Right lobe of liver (tissue), 6 donors: ENCODE results near the gene DRD2. TPM values are rescaled to one million over a fixed set of nuclear protein-coding genes. Genes with fewer than 3 reads are reported as not detected.

Source experiments
- ATAC-seq, 4 donors: fragments of 200-7000 bp; cut with Tn5 transposase; one replicate each; pipeline ENCODE4 v1.9.1; 2020; ENCODE audit warnings: mild to moderate bottlenecking in 4 of 4, moderate library complexity in 4 of 4
- DNase-seq, 3 donors: peaks; one replicate each; pipeline ENCODE4 v3.0.0-alpha.2; 2020
- H3K27ac ChIP-seq, 3 donors: fragments of 200-600 bp; one replicate each; pipeline ENCODE4 v1.8.0; 2022
- H3K27me3 ChIP-seq, 2 donors: fragments of 200-600 bp; one replicate each; pipeline ENCODE4 v1.8.0; 2022
- H3K36me3 ChIP-seq, 4 donors: fragments of 200-600 bp; sonication (generic) in 1 of 4; one replicate each; pipeline versions ENCODE4 v1.5.1 to v1.8.0; 2017 to 2022; ENCODE audit warnings: control low read depth in 1 of 4
- H3K4me1 ChIP-seq, 4 donors: fragments of 200-600 bp; sonication (generic) in 1 of 4; one replicate each; pipeline versions ENCODE4 v1.5.1 to v1.8.0; 2017 to 2022; ENCODE audit warnings: control low read depth in 1 of 4
- H3K4me3 ChIP-seq, 3 donors: fragments of 200-600 bp; one replicate each; pipeline ENCODE4 v1.8.0; 2022
- H3K9me3 ChIP-seq, 4 donors: fragments of 200-600 bp; sonication (generic) in 1 of 4; one replicate each; pipeline versions ENCODE4 v1.5.1 to v1.8.0; 2017 to 2022; ENCODE audit warnings: control low read depth in 1 of 4
- POLR2A ChIP-seq: fragments of 450-650 bp; IDR thresholded peaks from one replicate; pipeline ENCODE4 v1.6.1; 2017; ENCODE audit warnings: antibody characterized with exemption, mild to moderate bottlenecking
- WGBS: methylation state at CpG from one replicate; pipeline ENCODE4 v1.1.6; 2018; ENCODE audit warnings: low coverage, low lambda C conversion rate; ENCODE audit not compliant: insufficient coverage; ENCODE audit errors: missing lambda C conversion rate; 5-methylcytosine and 5-hydroxymethylcytosine counted together
- intact Hi-C, 2 donors: fragments of 100-400 bp; cut with DNase I; formaldehyde crosslinking; loops; one replicate each; pipeline versions ENCODE4 v1.11.2 to v1.14.1; 2022
- total RNA-seq, 6 experiments: library from RNA; depleted of rRNA in 2 of 6; stranded (reverse); fragments of >200 nt in 2 of 6; fragmentation: NEBNext Ultra II Directional in 3 of 6; extraction: Animal tissue kit (Norgen Biotek cat#: 25700) in 3 of 6; gene quantifications; one replicate each; pipeline versions ENCODE4 v1.1.0 to v1.2.4, GENCODE V29; 2016 to 2023
- TF ChIP-seq, protein P1 (sequence below), 4 donors: fragments of 200-600 bp in 3 of 4; fragments of 450-650 bp in 1 of 4; IDR thresholded peaks; one replicate each; pipeline versions ENCODE4 v1.5.1 to v1.8.0; 2016 to 2022; ENCODE audit warnings: antibody characterized with exemption in 4 of 4, mild to moderate bottlenecking in 2 of 4
- donor health status: DM: no; HTN: yes; CAD: no.
- donor health status: DM: no; HTN: no; CAD: no.
- donor health status: DM: no; HTN: no; CAD: no.
- donor health status: DM: no; HTN: yes; CAD: no.
- donor health status: DM: no; HTN: yes; CAD: no.

Gene DRD2
- total RNA-seq, 6 experiments from 2014 or later = 0.13 TPM; not detected in 5

DNA sequence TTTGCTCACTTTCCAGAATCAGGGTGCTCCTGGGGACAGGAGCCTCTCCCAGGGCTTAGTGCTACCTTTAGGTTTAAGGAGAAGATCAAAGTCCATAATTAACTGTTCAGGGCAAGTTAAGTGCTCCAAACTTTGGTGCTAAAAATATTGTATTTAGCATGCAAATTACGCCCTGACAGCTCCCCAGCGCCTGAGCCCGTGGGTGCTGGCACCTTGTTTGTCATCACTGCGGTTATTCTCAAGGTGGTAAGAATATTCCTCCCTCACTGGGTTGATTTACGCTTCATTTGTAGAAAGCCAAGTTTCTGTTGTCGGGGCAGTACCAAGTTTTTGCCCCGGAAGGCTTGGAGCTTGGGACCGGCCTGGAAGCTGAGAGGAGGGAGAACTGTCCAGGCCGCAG, 66.3 kb downstream of the DRD2 start:
- ATAC-seq = no peak
- H3K4me3 ChIP-seq = no peak overlapping the region

DNA sequence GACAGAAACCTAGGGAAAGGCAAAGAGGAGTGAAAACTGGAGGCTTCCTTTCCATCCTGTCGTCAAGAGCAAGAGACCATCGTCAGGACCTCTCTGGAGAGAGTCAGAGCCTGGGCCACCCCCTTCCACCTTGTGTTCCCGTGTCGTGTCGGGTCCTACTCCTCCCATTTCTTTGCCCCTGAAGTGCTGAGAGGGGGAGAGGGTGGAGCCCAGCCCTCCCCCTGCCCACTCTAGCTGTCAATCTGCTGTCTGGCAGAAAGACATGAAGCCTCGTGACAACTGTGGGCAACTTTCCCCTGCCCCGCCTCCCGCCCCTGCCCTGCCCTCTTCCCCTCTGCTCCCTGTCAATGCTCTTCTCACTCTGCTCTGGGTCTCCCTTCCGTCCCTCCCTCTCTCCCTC, 67.0 kb downstream of the DRD2 start:
- intact Hi-C loops = no loop called here
- H3K36me3 ChIP-seq = no peaks in the 10 kb centered on the region
- no peak for ATAC-seq
- no peaks in the 10 kb centered on the region for H3K27me3 ChIP-seq
- no peak for DNase-seq
- WGBS = 40% methylated on average over 4 of the region's 9 CpGs
- H3K4me1 ChIP-seq = no peaks in the 10 kb centered on the region
- no peak for TF ChIP-seq POLR2A
- TF ChIP-seq, protein P1, sequence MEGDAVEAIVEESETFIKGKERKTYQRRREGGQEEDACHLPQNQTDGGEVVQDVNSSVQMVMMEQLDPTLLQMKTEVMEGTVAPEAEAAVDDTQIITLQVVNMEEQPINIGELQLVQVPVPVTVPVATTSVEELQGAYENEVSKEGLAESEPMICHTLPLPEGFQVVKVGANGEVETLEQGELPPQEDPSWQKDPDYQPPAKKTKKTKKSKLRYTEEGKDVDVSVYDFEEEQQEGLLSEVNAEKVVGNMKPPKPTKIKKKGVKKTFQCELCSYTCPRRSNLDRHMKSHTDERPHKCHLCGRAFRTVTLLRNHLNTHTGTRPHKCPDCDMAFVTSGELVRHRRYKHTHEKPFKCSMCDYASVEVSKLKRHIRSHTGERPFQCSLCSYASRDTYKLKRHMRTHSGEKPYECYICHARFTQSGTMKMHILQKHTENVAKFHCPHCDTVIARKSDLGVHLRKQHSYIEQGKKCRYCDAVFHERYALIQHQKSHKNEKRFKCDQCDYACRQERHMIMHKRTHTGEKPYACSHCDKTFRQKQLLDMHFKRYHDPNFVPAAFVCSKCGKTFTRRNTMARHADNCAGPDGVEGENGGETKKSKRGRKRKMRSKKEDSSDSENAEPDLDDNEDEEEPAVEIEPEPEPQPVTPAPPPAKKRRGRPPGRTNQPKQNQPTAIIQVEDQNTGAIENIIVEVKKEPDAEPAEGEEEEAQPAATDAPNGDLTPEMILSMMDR (IDR thresholded peaks at IDR 0.05) = no peak
- H3K4me3 ChIP-seq = no peak overlapping the region
- H3K9me3 ChIP-seq = no peaks in the 10 kb centered on the region
- H3K27ac ChIP-seq = no peak overlapping the region

More for the DNA sequence above, 66.3 kb downstream of the DRD2 start:
- Histone ChIP-seq H3K9me3 (no peaks in the 10 kb centered on the region), H3K27ac (no peak overlapping the region), H3K27me3 (no peaks in the 10 kb centered on the region), H3K36me3 (no peaks in the 10 kb centered on the region), H3K4me1 (no peaks in the 10 kb centered on the region)
- intact Hi-C loops = no loop called here
- WGBS = 83% methylated on average over 6 of the region's 9 CpGs
- DNase-seq = no peak
- TF ChIP-seq, protein P1 (IDR thresholded peaks at IDR 0.05) = no peak
- TF ChIP-seq POLR2A = no peak

DNA sequence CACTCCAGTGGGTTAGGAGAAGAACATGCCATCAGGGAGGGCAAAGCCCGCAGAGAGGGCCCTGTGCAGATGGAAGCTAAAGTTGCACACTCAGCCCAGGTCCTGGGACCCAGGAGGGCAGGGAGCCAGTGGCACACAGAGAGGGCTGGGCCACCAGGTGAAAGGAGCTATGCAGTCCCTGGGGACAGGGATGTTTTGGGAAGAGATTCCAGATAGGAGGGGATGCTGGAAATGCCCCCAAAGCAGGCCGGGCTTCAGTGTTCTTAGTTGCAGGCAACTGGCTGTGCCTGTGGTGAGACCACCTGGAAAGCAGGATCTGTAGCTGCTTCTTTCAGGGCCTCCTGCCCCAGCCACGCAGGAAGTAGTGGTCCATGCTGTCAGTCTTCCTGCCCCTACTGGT, 68.0 kb downstream of the DRD2 start:
- DNase-seq = no peak
- no peak for TF ChIP-seq POLR2A
- TF ChIP-seq, protein P1 (IDR thresholded peaks at IDR 0.05) = no peak
- no peaks in the 10 kb centered on the region for H3K9me3 ChIP-seq
- ATAC-seq = no peak
- no peaks in the 10 kb centered on the region for H3K27me3 ChIP-seq
- H3K36me3 ChIP-seq = no peaks in the 10 kb centered on the region
- H3K4me1 ChIP-seq = no peaks in the 10 kb centered on the region
- WGBS = 57% methylated on average over 3 of the region's 3 CpGs
- no peak overlapping the region for H3K4me3 ChIP-seq
- H3K27ac ChIP-seq = no peak overlapping the region
- intact Hi-C loops = no loop called here

DNA sequence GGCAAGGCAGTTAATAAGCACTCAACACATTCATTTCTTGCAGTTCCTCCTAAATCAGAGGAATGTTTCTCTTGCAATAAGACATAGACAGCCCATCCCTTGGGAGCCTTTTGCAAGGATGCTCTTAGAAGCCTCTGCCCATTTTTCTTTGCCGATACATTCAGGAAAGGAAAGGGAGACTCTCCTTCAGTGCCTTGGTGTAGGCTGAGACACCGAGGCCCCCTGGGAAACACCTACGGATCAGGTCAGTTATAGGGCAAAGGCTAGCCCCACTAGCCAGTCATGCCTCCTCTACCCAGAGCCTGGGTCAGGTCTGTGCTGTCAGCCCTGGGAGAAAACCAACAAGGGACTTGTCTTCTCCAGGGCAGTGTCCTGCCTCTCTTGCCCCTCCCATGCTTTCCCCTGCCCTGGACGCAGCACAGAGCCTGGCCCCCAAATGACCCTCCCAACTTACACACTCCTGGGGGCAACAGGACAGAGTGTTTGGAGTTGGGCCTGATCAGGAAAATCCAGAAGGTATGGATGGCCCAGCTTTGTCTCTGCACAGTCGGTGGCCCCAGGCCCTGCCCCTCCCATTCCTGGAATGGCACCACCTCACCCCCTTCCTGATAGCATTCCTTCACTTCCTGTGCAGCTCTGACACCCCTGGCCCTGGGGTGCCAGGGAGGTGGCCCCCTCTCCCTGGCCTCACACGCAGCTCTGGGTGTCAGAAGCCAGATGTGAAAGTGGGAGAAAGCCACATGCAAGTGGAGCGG, 69.3 kb downstream of the DRD2 start:
- H3K4me1 ChIP-seq = no peaks in the 10 kb centered on the region
- intact Hi-C loops = no loop called here
- DNase-seq = no peak
- H3K36me3 ChIP-seq = no peaks in the 10 kb centered on the region
- TF ChIP-seq, protein P1 (IDR thresholded peaks at IDR 0.05) = no peak
- no peak for TF ChIP-seq POLR2A
- no peaks in the 10 kb centered on the region for H3K9me3 ChIP-seq
- no peak for ATAC-seq
- H3K27ac ChIP-seq = no peak overlapping the region
- H3K27me3 ChIP-seq = no peaks in the 10 kb centered on the region
- 67% methylated on average over 2 of the region's 7 CpGs for WGBS
- no peak overlapping the region for H3K4me3 ChIP-seq
